Measurements from ENCODE around the gene ASTN2.
"Not testable (repeated sequence)": the region's sequence is repeated elsewhere in the genome, so short reads cannot be mapped to it uniquely, and the experiment has no call there.

ASTN2 gene

DNA sequence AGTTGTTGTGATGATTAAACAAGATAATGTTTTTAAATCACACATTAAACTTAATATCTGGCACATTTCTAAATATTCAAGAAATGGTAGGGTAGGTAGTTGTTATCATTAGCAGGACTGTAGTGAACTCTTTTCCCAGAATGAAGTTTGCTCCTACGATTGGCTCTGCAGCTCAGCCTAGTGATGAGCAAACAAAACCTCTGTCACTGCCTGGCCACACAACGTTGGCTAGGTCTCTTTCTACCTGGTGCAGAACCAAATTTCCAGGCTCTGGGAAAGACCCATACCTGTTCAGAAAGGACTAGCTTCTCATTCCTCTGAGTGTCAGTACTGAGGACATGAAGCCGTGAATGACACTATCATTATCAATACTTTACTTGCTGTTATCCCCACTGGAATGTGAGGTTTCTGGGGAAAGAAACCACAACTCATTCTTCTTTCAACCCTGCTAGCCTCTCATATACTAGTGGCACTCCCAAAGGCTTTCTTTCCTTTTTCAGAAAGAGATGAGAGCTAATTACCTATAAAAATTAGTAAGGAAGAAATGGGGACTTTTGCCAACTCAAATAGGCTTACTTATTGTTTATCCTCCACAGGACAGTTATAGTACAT, 947.0 kb downstream of the ASTN2 start:
- H3K27ac Mint-ChIP-seq: no peak overlapping the region
- H3K36me3 Mint-ChIP-seq: peaks cover 7% of the 10 kb centered on the region
- no peaks in the 10 kb centered on the region for H3K27me3 Mint-ChIP-seq
- no peak overlapping the region for H3K4me3 Mint-ChIP-seq
- H3K9me3 Mint-ChIP-seq: no peaks in the 10 kb centered on the region
- H3K4me1 Mint-ChIP-seq: no peaks in the 10 kb centered on the region

- Mint-ChIP-seq H3K9me3 (no peaks in the 10 kb centered on the region), H3K4me1 (no peaks in the 10 kb centered on the region), H3K27ac (no peak overlapping the region), H3K27me3 (no peaks in the 10 kb centered on the region), H3K36me3 (peaks cover 5% of the 10 kb centered on the region), H3K4me3 (no peak overlapping the region)
Measured at GRCh38 chr9:116466271-116467235, 948.3 kb downstream of the ASTN2 start.

DNA sequence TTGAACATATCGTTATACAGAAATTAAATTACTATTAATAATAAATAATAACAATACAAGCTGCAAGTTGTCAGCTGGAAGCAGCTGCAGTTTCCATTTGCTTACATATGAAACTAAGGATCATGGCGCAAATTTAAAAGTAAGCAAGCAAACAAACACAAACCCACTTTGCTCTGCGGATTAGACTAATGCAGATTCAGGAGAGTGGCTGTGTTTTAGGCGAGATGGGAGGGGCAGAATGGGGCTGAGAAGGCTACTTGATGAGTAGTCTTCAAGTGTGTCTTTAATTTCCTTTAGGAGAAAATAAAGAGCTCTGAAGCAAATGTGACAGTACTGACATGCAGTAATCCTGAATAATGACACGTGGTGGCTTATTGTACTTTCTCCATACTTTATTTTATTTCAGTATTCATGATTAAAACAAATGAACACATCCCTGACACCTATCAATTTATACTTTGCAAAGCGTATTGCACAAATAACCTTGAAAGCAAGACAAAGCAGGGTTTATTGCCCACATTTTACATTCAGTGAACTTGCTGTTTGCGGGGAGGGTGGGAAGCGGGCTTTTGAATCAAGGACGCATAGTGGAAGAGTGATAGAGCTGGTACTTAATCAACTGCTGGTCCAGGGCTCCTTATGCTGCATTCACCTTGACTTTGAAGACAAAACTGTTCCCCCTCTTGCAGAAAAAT, 949.1 kb downstream of the ASTN2 start:
- H3K4me3 Mint-ChIP-seq: no peak overlapping the region
- H3K9me3 Mint-ChIP-seq: no peaks in the 10 kb centered on the region
- H3K4me1 Mint-ChIP-seq: no peaks in the 10 kb centered on the region
- H3K27me3 Mint-ChIP-seq: no peaks in the 10 kb centered on the region
- H3K36me3 Mint-ChIP-seq: peaks cover 5% of the 10 kb centered on the region
- H3K27ac Mint-ChIP-seq: no peak overlapping the region

GRCh38 chr9:116464987-116465571, 949.8 kb downstream of the ASTN2 start:
- no peaks in the 10 kb centered on the region for H3K27me3 Mint-ChIP-seq

GRCh38 chr9:116464423-116464822, 950.4 kb downstream of the ASTN2 start:
- Mint-ChIP-seq H3K27me3 (no peaks in the 10 kb centered on the region), H3K4me3 (no peak overlapping the region), H3K27ac (no peak overlapping the region), H3K4me1 (no peaks in the 10 kb centered on the region), H3K36me3 (peaks cover 5% of the 10 kb centered on the region), H3K9me3 (no peaks in the 10 kb centered on the region)

More at GRCh38 chr9:116464987-116465571, 949.8 kb downstream of the ASTN2 start:
- Mint-ChIP-seq H3K4me3 (no peak overlapping the region), H3K36me3 (peaks cover 5% of the 10 kb centered on the region), H3K9me3 (no peaks in the 10 kb centered on the region), H3K4me1 (no peaks in the 10 kb centered on the region), H3K27ac (no peak overlapping the region)

GRCh38 chr9:116461632-116462031, 953.2 kb downstream of the ASTN2 start:
- Mint-ChIP-seq H3K27ac (no peak overlapping the region), H3K36me3 (peaks cover 3% of the 10 kb centered on the region), H3K4me3 (no peak overlapping the region), H3K9me3 (peaks cover 6% of the 10 kb centered on the region), H3K4me1 (no peaks in the 10 kb centered on the region), H3K27me3 (no peaks in the 10 kb centered on the region)

DNA sequence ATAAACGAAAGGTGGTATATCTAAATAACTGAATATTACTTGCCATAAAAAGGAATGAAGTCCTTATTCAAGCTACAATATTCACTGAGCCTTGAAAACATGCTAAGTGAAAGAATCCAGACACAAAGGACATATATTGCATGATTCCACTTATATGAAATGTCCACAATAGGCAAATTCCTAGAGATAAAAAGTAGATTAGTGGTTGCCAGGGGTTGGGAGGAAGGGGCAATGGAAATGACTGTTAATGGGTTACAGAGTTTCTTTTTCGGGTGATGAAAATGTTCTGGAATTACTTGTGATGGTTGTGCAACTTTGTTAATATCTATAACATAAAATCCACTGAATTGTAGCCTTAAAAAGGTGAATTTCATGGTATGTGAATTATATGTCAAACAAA, 954.8 kb downstream of the ASTN2 start:
- no peak overlapping the region for H3K27ac Mint-ChIP-seq
- H3K4me1 Mint-ChIP-seq: no peaks in the 10 kb centered on the region
- H3K9me3 Mint-ChIP-seq: peaks cover 15% of the 10 kb centered on the region
- H3K36me3 Mint-ChIP-seq: peaks cover 6% of the 10 kb centered on the region
- H3K27me3 Mint-ChIP-seq: no peaks in the 10 kb centered on the region
- H3K4me3 Mint-ChIP-seq: no peak overlapping the region

DNA sequence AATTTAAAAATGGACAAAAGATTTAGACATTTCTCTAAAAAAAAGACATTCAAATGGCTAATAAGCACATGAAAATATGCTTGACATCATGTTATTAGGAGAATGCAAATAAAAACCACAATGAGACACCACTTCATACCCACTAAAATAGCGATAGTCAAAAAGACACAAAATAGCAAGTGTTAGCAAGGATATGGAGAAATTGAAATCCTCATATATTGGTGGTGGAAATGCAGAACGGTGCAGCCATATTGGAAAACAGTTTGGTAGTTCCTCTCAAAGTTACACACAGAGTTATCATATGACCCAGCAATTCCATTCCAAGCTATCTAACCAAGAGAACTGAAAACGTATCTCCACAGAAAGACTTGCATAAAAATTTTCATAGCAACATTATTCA, 955.3 kb downstream of the ASTN2 start:
- no peak overlapping the region for H3K4me3 Mint-ChIP-seq
- no peak overlapping the region for H3K27ac Mint-ChIP-seq
- peaks cover 15% of the 10 kb centered on the region for H3K9me3 Mint-ChIP-seq
- H3K4me1 Mint-ChIP-seq: no peaks in the 10 kb centered on the region
- H3K36me3 Mint-ChIP-seq: peaks cover 7% of the 10 kb centered on the region
- no peaks in the 10 kb centered on the region for H3K27me3 Mint-ChIP-seq

- Mint-ChIP-seq H3K9me3 (peaks cover 15% of the 10 kb centered on the region), H3K4me1 (no peaks in the 10 kb centered on the region), H3K27me3 (no peaks in the 10 kb centered on the region), H3K36me3 (peaks cover 10% of the 10 kb centered on the region), H3K4me3 (no peak overlapping the region), H3K27ac (no peak overlapping the region)
Measured at GRCh38 chr9:116456490-116457088, 958.3 kb downstream of the ASTN2 start.

GRCh38 chr9:116454539-116454938, 960.3 kb downstream of the ASTN2 start:
- not testable (repeated sequence) for H3K4me1 Mint-ChIP-seq, H3K36me3 Mint-ChIP-seq, H3K4me3 Mint-ChIP-seq, H3K27me3 Mint-ChIP-seq, H3K27ac Mint-ChIP-seq
- peaks cover 15% of the 10 kb centered on the region for H3K9me3 Mint-ChIP-seq

- H3K27ac Mint-ChIP-seq: no peak overlapping the region
- no peaks in the 10 kb centered on the region for H3K27me3 Mint-ChIP-seq
- no peak overlapping the region for H3K4me3 Mint-ChIP-seq
- H3K9me3 Mint-ChIP-seq: peaks cover 15% of the 10 kb centered on the region
- H3K4me1 Mint-ChIP-seq: no peaks in the 10 kb centered on the region
- H3K36me3 Mint-ChIP-seq: peaks cover 10% of the 10 kb centered on the region
Measured at GRCh38 chr9:116453785-116454184, 961.1 kb downstream of the ASTN2 start.

DNA sequence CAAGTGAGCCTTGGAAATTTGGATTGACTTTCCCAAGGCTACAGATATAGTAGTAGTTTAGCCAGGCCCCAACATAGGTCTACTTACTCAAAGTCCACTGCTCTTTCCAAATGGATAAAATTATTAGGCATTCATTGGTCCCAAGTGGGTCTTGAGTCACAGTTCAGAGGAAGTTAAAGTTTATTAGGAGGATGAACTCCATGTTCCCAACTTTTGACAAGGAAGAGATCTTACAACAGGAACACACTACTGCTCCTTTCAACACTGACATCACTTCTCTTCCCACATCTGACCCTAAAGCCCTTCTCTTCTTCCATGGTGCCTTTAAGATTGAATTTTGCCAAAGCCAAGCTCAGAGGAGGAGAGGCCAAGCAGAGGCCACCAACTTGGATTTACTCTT, 962.2 kb downstream of the ASTN2 start:
- Mint-ChIP-seq H3K4me1 (no peaks in the 10 kb centered on the region), H3K27ac (no peak overlapping the region), H3K36me3 (peaks cover 8% of the 10 kb centered on the region), H3K9me3 (peaks cover 10% of the 10 kb centered on the region), H3K27me3 (no peaks in the 10 kb centered on the region), H3K4me3 (no peak overlapping the region)

GRCh38 chr9:116452227-116452626, 962.6 kb downstream of the ASTN2 start:
- Mint-ChIP-seq H3K27ac (no peak overlapping the region), H3K9me3 (peaks cover 9% of the 10 kb centered on the region), H3K4me3 (no peak overlapping the region), H3K27me3 (no peaks in the 10 kb centered on the region), H3K4me1 (no peaks in the 10 kb centered on the region), H3K36me3 (peaks cover 8% of the 10 kb centered on the region)

- Mint-ChIP-seq H3K27ac (no peak overlapping the region), H3K36me3 (peaks cover 7% of the 10 kb centered on the region), H3K4me3 (no peak overlapping the region), H3K9me3 (peaks cover 8% of the 10 kb centered on the region), H3K27me3 (no peaks in the 10 kb centered on the region), H3K4me1 (no peaks in the 10 kb centered on the region)
Measured at GRCh38 chr9:116451500-116452115, 963.2 kb downstream of the ASTN2 start.

All from activated naive CD4-positive, alpha-beta T cell treated with anti-CD3 and anti-CD28 coated beads, Interleukin-2, amount 50 U/mL, for 24 hours (primary cell).